Activated T-cell treated with anti-CD3 and anti-CD28 coated beads for 24 hours (primary cell): Measurements from ENCODE around the gene PCGF3.
"Not testable (repeated sequence)": the region's sequence is repeated elsewhere in the genome, so short reads cannot be mapped to it uniquely, and the experiment has no call there.

Experiments used
- DNase-seq: peaks from one replicate; pipeline ENCODE4 v3.0.0-alpha.2; 2020; ENCODE audit warnings: low read depth

Gene PCGF3

GRCh38 chr4:797066-797465 is 91.4 kb downstream of the PCGF3 start:
- no peak for DNase-seq

- DNase-seq: no peak
These were observed 95.9 kb downstream of the PCGF3 start for GRCh38 chr4:801436-802124.

- no peak for DNase-seq
These were observed 98.3 kb downstream of the PCGF3 start for GRCh38 chr4:803884-804283.

DNA sequence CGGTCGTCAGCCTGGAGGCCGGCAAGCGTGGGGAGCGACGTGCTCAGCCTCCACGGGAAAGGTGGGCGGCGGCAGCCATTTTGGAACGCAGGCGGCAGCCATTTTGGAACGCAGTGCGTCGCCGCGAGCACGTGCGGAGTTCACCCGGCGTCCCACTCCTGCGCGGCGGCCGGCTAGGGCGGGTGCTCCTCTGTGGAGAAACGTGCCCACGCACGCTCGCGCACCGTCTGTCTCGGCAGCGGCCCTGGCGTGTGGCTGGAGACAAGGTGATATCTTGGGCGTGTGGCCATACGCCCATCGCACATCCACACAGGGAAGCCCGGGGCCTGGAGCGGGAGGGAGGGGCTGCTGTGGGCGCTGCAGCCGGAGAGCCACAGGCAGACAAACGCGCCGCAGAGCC is 99.2 kb downstream of the PCGF3 start:
- no peak for DNase-seq

DNA sequence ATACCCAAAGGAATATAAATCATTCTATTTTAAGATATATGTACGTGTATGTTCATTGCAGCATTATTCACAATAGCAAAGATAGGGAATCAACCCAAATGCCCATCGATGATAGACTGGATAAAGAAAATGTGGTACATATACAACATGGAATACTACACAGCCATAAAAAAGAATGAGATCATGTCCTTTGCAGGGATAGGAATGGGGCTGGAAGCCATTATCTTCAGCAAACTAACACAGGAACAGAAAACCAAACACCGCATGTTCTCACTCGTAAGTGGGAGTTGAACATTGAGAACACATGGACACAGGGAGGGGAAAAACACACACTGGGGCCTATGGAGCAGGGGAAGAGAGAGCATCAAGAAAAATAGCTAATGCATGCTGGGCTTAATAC is 101.3 kb downstream of the PCGF3 start:
- not testable (repeated sequence) for DNase-seq

DNA sequence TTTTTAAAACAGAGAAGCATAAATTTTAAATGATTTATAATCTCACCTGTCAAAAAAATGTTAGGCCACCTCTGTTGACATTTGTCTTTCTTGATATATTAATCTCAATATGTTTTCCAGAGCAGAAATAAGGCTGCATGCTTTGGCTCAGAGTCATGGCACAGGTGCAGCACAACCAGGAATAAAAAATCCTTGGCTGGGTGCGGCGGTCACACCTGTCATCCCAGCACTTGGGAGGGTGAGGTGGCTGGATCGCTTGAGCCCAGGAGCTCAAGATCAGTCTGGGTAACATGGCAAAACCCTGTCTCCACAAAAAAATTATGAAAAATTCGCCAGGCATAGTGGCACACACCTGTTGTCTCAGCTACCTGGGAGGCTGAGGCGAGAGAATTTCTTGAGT is 102.2 kb downstream of the PCGF3 start:
- no peak for DNase-seq

DNA sequence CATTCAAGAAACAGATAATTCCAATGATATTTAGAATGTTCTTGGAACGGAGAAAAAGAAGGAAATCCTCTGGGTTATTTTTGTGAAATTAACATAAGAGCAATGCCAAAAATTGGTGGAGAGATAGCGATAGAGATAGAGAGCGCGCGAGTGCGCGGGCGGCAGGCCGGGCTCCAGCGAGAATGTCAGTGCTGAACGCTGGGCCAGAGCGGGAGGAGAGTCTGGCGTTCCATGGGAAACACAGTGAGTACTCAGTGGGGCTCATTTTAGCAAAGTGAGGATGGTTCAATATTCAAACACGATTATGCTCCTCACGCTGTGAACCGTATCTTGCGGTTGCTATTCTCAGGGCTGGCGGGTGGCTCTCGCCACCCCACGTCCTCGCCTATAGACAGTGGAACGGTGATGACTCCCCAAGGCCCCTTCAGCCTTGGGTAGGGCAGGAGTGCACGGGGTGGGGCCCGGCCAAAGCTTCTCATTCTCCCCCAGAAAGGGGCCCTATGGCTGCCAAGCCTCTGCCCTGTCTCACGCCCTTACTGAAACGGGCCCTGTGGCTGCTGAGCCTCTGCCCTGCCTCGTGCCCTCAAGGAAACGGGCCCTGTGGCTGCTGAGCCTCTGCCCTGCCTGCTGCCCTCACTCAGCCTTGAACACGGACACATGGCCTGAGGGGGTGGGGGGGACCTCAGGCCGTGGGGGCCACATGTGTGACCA is 103.4 kb downstream of the PCGF3 start:
- DNase-seq: no peak

- DNase-seq: no peak
These were observed 108.3 kb downstream of the PCGF3 start for GRCh38 chr4:813900-814299.

- no peak for DNase-seq
These were observed 108.7 kb downstream of the PCGF3 start for GRCh38 chr4:814312-814850.

DNA sequence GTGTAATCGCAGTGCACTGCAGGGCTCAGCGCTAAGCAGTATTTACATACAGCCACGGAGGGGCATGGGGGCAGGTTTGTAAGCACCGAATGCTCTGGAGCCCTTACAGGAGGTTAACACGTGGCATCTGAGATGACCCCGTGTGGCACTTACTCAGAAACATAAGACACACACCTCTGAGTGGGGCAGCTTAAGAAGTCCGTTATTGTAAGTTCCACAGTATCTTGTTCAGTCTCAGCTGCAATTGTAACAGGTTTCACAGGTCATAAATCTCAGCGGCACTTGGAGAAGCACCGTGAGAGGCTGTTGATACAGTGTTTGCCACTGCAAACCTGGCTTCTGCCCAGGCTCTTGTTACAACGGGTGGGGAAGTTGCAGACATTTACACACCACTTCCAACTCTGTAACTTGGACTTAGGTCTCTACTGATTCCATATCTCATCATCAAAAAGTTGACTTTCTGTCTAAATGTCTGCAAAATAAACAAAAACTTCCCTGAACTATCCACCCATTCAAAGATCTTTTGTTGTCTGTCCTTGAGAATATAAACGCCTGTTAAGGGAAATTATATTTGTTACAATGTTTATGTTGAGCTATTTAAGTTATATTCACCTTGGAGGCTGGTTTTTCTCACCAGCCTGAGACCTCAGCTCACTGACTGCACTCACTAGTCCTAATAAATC is 110.0 kb downstream of the PCGF3 start:
- DNase-seq: no peak

DNA sequence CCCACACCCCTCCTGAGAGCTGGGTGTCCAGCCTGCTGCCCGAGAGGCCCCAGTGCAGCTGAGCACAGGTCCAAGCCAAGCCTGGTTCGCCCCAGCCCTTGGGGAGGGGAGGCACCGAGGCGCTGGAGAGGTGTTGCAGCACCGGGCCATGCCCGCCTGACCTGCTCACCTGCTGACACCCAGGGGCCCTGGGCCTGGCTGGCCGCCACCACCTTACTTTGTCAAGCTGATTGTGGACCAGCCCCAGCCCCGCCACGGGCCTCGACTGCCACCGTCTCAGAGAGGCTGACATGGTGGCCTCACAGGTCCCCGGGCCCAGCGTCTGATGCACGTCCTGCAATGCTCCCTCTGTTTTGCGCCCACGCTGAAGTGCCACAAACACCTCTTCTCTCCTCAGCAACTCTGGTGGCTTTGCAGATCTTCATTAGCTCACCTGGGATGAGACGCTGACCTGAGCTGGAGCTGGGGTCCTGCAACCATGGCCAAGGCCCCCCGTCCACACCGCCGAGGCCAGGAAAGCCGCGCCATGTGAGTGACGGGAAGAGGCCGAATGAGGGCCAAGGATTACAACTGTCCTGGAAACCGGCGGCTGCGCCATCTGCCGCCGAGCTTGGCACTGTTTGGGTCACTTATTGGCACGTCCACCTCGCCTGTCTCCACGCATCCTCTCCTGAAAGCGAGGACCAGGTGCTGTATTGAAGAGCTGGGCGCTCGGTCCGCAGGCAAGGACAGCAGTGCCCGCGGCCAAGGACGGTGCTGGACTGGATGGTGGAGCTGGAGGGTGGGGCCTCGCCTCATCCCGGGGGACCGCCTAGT is 112.7 kb downstream of the PCGF3 start:
- no peak for DNase-seq

GRCh38 chr4:819401-820229 is 114.0 kb downstream of the PCGF3 start:
- no peak for DNase-seq
